ENCODE results near the gene HSD17B2. TPM values are rescaled to one million over a fixed set of nuclear protein-coding genes. Genes with fewer than 3 reads are reported as not detected.

HSD17B2 gene
- total RNA-seq, 1 donor = not detected

- H2AFZ ChIP-seq (ENCODE audit: low read length) = no peak overlapping the region
- H3K4me1 ChIP-seq (ENCODE audit: insufficient read depth, low read length) = no peaks in the 10 kb centered on the region
- H3K79me2 ChIP-seq (ENCODE audit: insufficient read depth, low read length) = no peaks in the 10 kb centered on the region
- no peaks in the 10 kb centered on the region for H3K36me3 ChIP-seq (ENCODE audit: insufficient read depth, low read length)
- H3K27me3 ChIP-seq (ENCODE audit: insufficient read depth, low read length) = peaks cover 3% of the 10 kb centered on the region
- H3K4me3 ChIP-seq (ENCODE audit: insufficient read depth, low read length) = no peak overlapping the region
- H3K27ac ChIP-seq (ENCODE audit: low read depth, low read length) = no peak overlapping the region
- no peak for DNase-seq (ENCODE audit: insufficient read length, low spot score, missing footprints)
- H3K4me2 ChIP-seq (ENCODE audit: insufficient read depth, low read length) = no peak overlapping the region
- H3K9me3 ChIP-seq (ENCODE audit: low read depth, low read length) = no peaks in the 10 kb centered on the region
- TF ChIP-seq CTCF (IDR thresholded peaks at IDR 0.05; ENCODE audit: extremely low read depth, low read depth, low read length) = no peak
- no peaks in the 10 kb centered on the region for H4K20me1 ChIP-seq (ENCODE audit: insufficient read depth, low read length)
These were observed 46.2 kb downstream of the HSD17B2 start for GRCh38 chr16:82081264-82081663.

DNA sequence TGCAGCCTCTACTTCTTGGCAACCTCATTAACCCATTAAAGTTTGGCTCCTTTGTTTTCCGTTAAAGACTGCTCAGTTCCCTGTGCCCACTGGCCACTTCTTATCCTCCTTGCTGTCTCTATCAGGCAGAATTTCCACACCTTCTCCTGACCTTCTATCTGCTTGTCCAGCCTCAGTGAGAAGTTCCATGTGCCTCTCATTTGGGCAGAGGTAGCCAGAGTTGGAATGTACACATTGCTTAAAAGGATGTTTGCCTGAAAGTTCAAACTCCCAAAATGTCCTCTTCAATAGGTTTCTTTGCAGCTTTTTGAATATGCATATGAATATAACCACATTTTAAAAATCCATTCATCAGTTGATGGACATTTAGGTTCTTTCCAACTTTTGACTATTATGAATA, 47.0 kb downstream of the HSD17B2 start:
- no peak overlapping the region for H3K27ac ChIP-seq (ENCODE audit: low read depth, low read length)
- no peaks in the 10 kb centered on the region for H3K36me3 ChIP-seq (ENCODE audit: insufficient read depth, low read length)
- no peaks in the 10 kb centered on the region for H4K20me1 ChIP-seq (ENCODE audit: insufficient read depth, low read length)
- no peak overlapping the region for H2AFZ ChIP-seq (ENCODE audit: low read length)
- H3K4me2 ChIP-seq (ENCODE audit: insufficient read depth, low read length) = no peak overlapping the region
- H3K27me3 ChIP-seq (ENCODE audit: insufficient read depth, low read length) = peaks cover 3% of the 10 kb centered on the region
- TF ChIP-seq CTCF (IDR thresholded peaks at IDR 0.05; ENCODE audit: extremely low read depth, low read depth, low read length) = no peak
- no peak overlapping the region for H3K4me3 ChIP-seq (ENCODE audit: insufficient read depth, low read length)
- H3K9me3 ChIP-seq (ENCODE audit: low read depth, low read length) = no peaks in the 10 kb centered on the region
- H3K79me2 ChIP-seq (ENCODE audit: insufficient read depth, low read length) = no peaks in the 10 kb centered on the region
- no peaks in the 10 kb centered on the region for H3K4me1 ChIP-seq (ENCODE audit: insufficient read depth, low read length)
- no peak for DNase-seq (ENCODE audit: insufficient read length, low spot score, missing footprints)

GRCh38 chr16:82082543-82083244, 47.6 kb downstream of the HSD17B2 start:
- no peaks in the 10 kb centered on the region for H3K4me1 ChIP-seq (ENCODE audit: insufficient read depth, low read length)
- H3K4me3 ChIP-seq (ENCODE audit: insufficient read depth, low read length) = no peak overlapping the region
- H4K20me1 ChIP-seq (ENCODE audit: insufficient read depth, low read length) = no peaks in the 10 kb centered on the region
- peaks cover 3% of the 10 kb centered on the region for H3K27me3 ChIP-seq (ENCODE audit: insufficient read depth, low read length)
- no peak for DNase-seq (ENCODE audit: insufficient read length, low spot score, missing footprints)
- H3K27ac ChIP-seq (ENCODE audit: low read depth, low read length) = no peak overlapping the region
- TF ChIP-seq CTCF (IDR thresholded peaks at IDR 0.05; ENCODE audit: extremely low read depth, low read depth, low read length) = no peak
- H3K36me3 ChIP-seq (ENCODE audit: insufficient read depth, low read length) = no peaks in the 10 kb centered on the region
- no peaks in the 10 kb centered on the region for H3K79me2 ChIP-seq (ENCODE audit: insufficient read depth, low read length)
- no peak overlapping the region for H3K4me2 ChIP-seq (ENCODE audit: insufficient read depth, low read length)
- no peak overlapping the region for H2AFZ ChIP-seq (ENCODE audit: low read length)
- no peaks in the 10 kb centered on the region for H3K9me3 ChIP-seq (ENCODE audit: low read depth, low read length)

DNA sequence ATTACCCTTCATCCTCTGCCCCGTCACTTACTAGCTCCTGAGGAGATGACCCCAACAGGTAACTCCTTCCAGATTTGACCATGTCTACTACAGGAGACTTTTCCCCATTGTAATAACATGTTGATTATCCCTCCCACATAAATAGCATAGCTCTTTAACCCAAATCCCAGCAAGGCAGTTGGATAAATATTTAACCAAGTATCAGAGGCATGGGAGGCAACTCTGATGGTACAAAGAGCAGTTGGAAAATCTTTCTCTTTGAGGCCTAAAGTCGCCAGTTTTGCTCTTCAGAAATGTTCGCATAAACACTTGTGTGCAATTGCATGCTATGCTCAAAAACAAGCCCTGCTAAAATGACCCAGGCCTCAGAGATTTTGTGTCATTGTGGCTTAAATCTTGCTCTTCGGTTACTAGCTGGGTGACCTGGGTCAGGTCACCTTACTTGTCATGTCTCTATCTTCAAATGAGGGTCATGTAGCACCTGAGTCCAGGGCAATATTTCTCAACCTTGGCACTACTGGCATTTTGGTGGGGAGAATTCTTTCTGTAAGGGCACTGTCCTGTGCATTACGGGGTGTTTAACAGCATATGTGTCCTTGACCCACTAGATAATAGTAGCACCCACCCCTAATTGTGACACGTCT, 48.8 kb downstream of the HSD17B2 start:
- Histone ChIP-seq H3K4me2 (ENCODE audit: insufficient read depth, low read length) (no peak overlapping the region), H3K4me1 (ENCODE audit: insufficient read depth, low read length) (no peaks in the 10 kb centered on the region), H3K36me3 (ENCODE audit: insufficient read depth, low read length) (no peaks in the 10 kb centered on the region), H3K27ac (ENCODE audit: low read depth, low read length) (no peak overlapping the region), H4K20me1 (ENCODE audit: insufficient read depth, low read length) (no peaks in the 10 kb centered on the region), H2AFZ (ENCODE audit: low read length) (no peak overlapping the region), H3K27me3 (ENCODE audit: insufficient read depth, low read length) (peaks cover 3% of the 10 kb centered on the region), H3K4me3 (ENCODE audit: insufficient read depth, low read length) (no peak overlapping the region), H3K79me2 (ENCODE audit: insufficient read depth, low read length) (no peaks in the 10 kb centered on the region), H3K9me3 (ENCODE audit: low read depth, low read length) (no peaks in the 10 kb centered on the region)
- DNase-seq (ENCODE audit: insufficient read length, low spot score, missing footprints) = no peak
- no peak for TF ChIP-seq CTCF (IDR thresholded peaks at IDR 0.05; ENCODE audit: extremely low read depth, low read depth, low read length)
